Right lobe of liver (tissue), 4 donors: ENCODE results near the gene NFIL3.

Experiments used
- POLR2A ChIP-seq: fragments of 450-650 bp; IDR thresholded peaks from one replicate; pipeline ENCODE4 v1.6.1; 2017; ENCODE audit warnings: antibody characterized with exemption, mild to moderate bottlenecking
- TF ChIP-seq, protein P1 (sequence below), 4 donors: fragments of 200-600 bp in 3 of 4; fragments of 450-650 bp in 1 of 4; IDR thresholded peaks; one replicate each; pipeline versions ENCODE4 v1.5.1 to v1.8.0; 2016 to 2022; ENCODE audit warnings: antibody characterized with exemption in 4 of 4, mild to moderate bottlenecking in 2 of 4
- donor health status: DM: no; HTN: no; CAD: no.
- donor health status: DM: no; HTN: no; CAD: no.
- donor health status: DM: no; HTN: yes; CAD: no.

DNA sequence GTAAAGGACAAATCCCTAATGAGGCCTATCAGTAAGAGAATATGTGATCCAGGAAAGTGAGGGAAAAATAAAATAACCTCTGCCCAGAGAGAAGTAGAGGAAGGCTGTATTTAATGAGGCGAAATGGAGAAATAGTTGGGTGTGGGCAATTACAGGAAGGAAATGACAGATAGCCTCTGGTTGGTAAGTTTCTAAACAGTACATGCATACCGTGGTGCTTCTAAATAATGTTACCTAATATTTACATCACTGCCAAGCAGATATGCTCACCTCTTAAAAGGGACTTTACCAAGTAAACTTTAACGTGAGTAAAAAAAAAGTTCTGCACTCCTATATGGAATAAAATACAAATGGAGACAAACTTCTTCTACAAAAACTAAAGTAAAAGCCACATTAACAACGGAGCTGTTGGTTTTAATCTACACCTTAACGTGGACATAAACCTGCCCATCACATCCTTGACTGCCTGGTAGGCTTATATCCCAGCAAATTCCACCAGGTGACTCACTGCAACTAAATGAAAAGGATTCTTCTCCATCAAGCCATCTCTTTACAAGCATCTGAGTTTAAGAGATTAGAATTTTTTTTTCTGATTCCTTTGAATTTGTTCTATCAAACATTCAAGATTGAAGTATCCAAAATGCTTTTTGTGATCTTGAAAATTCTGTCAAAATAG, 12.4 kb downstream of the NFIL3 start:
- TF ChIP-seq, protein P1, sequence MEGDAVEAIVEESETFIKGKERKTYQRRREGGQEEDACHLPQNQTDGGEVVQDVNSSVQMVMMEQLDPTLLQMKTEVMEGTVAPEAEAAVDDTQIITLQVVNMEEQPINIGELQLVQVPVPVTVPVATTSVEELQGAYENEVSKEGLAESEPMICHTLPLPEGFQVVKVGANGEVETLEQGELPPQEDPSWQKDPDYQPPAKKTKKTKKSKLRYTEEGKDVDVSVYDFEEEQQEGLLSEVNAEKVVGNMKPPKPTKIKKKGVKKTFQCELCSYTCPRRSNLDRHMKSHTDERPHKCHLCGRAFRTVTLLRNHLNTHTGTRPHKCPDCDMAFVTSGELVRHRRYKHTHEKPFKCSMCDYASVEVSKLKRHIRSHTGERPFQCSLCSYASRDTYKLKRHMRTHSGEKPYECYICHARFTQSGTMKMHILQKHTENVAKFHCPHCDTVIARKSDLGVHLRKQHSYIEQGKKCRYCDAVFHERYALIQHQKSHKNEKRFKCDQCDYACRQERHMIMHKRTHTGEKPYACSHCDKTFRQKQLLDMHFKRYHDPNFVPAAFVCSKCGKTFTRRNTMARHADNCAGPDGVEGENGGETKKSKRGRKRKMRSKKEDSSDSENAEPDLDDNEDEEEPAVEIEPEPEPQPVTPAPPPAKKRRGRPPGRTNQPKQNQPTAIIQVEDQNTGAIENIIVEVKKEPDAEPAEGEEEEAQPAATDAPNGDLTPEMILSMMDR (IDR thresholded peaks at IDR 0.05), result no peak
- TF ChIP-seq POLR2A, result no peak
